CD4-positive, alpha-beta T cell (primary cell): ENCODE results near the gene PTPRM. TPM values are rescaled to one million over a fixed set of nuclear protein-coding genes. Genes with fewer than 3 reads are reported as not detected.

ENCODE experiments used
- ATAC-seq: fragments of 200-7000 bp; cut with Tn5 transposase; one replicate; pipeline ENCODE4 v1.10.0; 2022; ENCODE audit warnings: mild to moderate bottlenecking; ENCODE audit not compliant: poor library complexity
- CTCF ChIA-PET: fragments of 350-600 bp; sonication (Branson Sonifier 250); formaldehyde crosslinking; loops from one replicate; lab custom pipeline; 2021; ENCODE audit warnings: antibody characterized with exemption, inconsistent platforms; lab: Charles Lee
- POLR2A ChIA-PET: fragments of 350-600 bp; sonication (Branson Sonifier 250); formaldehyde crosslinking; loops from one replicate; lab custom pipeline; 2021; ENCODE audit warnings: antibody characterized with exemption, inconsistent platforms; lab: Charles Lee
- DNase-seq, 14 experiments: peaks; one replicate each; pipeline ENCODE4 v3.0.0-alpha.2; 2013 to 2020; ENCODE audit warnings: mixed read lengths in 2 of 14
- H3K27ac ChIP-seq, 2 donors: one replicate each; pipeline versions ENCODE4 v1.5.1 to v1.7.0; 2013; ENCODE audit warnings: low read length in 2 of 2, low read depth in 1 of 2, mild to moderate bottlenecking in 1 of 2
- H3K27me3 ChIP-seq, 2 experiments: 1 replicate in 1 of 2; 2 replicates in 1 of 2; pipeline versions ENCODE4 v1.6.1 to v1.7.0; 2013; ENCODE audit warnings: low read length in 2 of 2, control low read depth in 1 of 2, mild to moderate bottlenecking in 1 of 2, moderate library complexity in 1 of 2; ENCODE audit not compliant: insufficient read depth in 2 of 2, control insufficient read depth in 1 of 2
- H3K36me3 ChIP-seq: one replicate; pipeline ENCODE4 v1.6.1; 2013; ENCODE audit warnings: low read length, control low read depth; ENCODE audit not compliant: insufficient read depth
- H3K4me1 ChIP-seq: one replicate; pipeline ENCODE4 v1.6.1; 2013; ENCODE audit warnings: low read length, control low read depth; ENCODE audit not compliant: insufficient read depth
- H3K4me3 ChIP-seq: one replicate; pipeline ENCODE4 v1.5.1; 2013; ENCODE audit warnings: mild to moderate bottlenecking, low read length, moderate library complexity
- H3K9me3 ChIP-seq, 2 experiments: 1 replicate in 1 of 2; 2 replicates in 1 of 2; pipeline versions ENCODE4 v1.6.1 to v1.7.0; 2013; ENCODE audit warnings: low read length in 2 of 2, mild to moderate bottlenecking in 2 of 2, control low read depth in 1 of 2, moderate library complexity in 1 of 2; ENCODE audit not compliant: control insufficient read depth in 1 of 2, insufficient read depth in 1 of 2
- H3K27ac Mint-ChIP-seq: one replicate; pipeline ENCODE4 v1.8.0; 2020; ENCODE audit warnings: mixed read lengths
- H3K27me3 Mint-ChIP-seq: one replicate; pipeline ENCODE4 v1.8.0; 2021; ENCODE audit warnings: mixed read lengths
- H3K36me3 Mint-ChIP-seq: one replicate; pipeline ENCODE4 v1.8.0; 2021; ENCODE audit warnings: low read depth, mixed read lengths
- H3K4me1 Mint-ChIP-seq: one replicate; pipeline ENCODE4 v1.8.0; 2021; ENCODE audit warnings: low read depth, mixed read lengths
- H3K4me3 Mint-ChIP-seq: one replicate; pipeline ENCODE4 v1.8.0; 2020; ENCODE audit warnings: mild to moderate bottlenecking, mixed read lengths
- H3K9me3 Mint-ChIP-seq: one replicate; pipeline ENCODE4 v1.8.0; 2020; ENCODE audit warnings: mixed read lengths
- CTCF ChIP-seq: fragments of 200-600 bp; IDR thresholded peaks from one replicate; pipeline ENCODE4 v1.8.0; 2022; ENCODE audit warnings: antibody characterized with exemption, mild to moderate bottlenecking
- intact Hi-C, 2 experiments: fragments of 100-400 bp; cut with DNase I in 1 of 2; cut with micrococcal nuclease in 1 of 2; formaldehyde crosslinking; loops; one replicate each; pipeline versions ENCODE4 v1.15.1 to v1.9.0; 2023 to 2025; cut with DNase I, micrococcal nuclease
- total RNA-seq, 174 experiments: library from RNA in 2 of 174; stranded (reverse) in 2 of 174; gene quantifications; one replicate each; pipeline ENCODE4 v1.2.3 and lab custom pipeline; 2021 to 2026

Gene PTPRM
- total RNA-seq, 2 experiments from 2014 or later: 21.7 to 21.9 TPM

- no peak overlapping the region for H3K27ac Mint-ChIP-seq
- no peak for TF ChIP-seq CTCF
- Histone ChIP-seq H3K4me1 (no peaks in the 10 kb centered on the region), H3K27me3 (no peaks in the 10 kb centered on the region), H3K36me3 (no peaks in the 10 kb centered on the region), H3K9me3 (peaks cover 0 to 4% of the 10 kb centered on the region in 2 experiments), H3K27ac (no peak overlapping the region), H3K4me3 (no peak overlapping the region)
- no peaks in the 10 kb centered on the region for H3K36me3 Mint-ChIP-seq
- ChIA-PET POLR2A (no interaction called here), CTCF (no interaction called here)
- intact Hi-C loops: no loop called here
- H3K4me1 Mint-ChIP-seq: no peaks in the 10 kb centered on the region
- no peak overlapping the region for H3K4me3 Mint-ChIP-seq
- ATAC-seq (no peak), DNase-seq (no peak)
- H3K9me3 Mint-ChIP-seq: no peaks in the 10 kb centered on the region
- no peaks in the 10 kb centered on the region for H3K27me3 Mint-ChIP-seq
These were observed 222.9 kb downstream of the PTPRM start for GRCh38 chr18:7789856-7790552.

GRCh38 chr18:7793100-7793499 is 226.0 kb downstream of the PTPRM start:
- intact Hi-C loops: no loop called here

GRCh38 chr18:7803956-7804469 is 236.9 kb downstream of the PTPRM start:
- no peak for TF ChIP-seq CTCF
- no peak overlapping the region for H3K27ac ChIP-seq
- POLR2A ChIA-PET: no interaction called here
- no peaks in the 10 kb centered on the region for H3K9me3 ChIP-seq
- Mint-ChIP-seq H3K36me3 (no peaks in the 10 kb centered on the region), H3K27ac (no peak overlapping the region), H3K9me3 (no peaks in the 10 kb centered on the region), H3K4me3 (no peak overlapping the region), H3K4me1 (no peaks in the 10 kb centered on the region), H3K27me3 (no peaks in the 10 kb centered on the region)
- H3K27me3 ChIP-seq: no peaks in the 10 kb centered on the region
- no peak for ATAC-seq
- DNase-seq: no peak
- intact Hi-C loops: no loop called here
- no peaks in the 10 kb centered on the region for H3K36me3 ChIP-seq
- CTCF ChIA-PET: interaction anchor here (1.8 kb wide), 1 partner anchor 9 kb away, joined by 8 read pairs; no protein-coding TSS in a partner anchor
- no peaks in the 10 kb centered on the region for H3K4me1 ChIP-seq
- no peak overlapping the region for H3K4me3 ChIP-seq

More at GRCh38 chr18:7793100-7793499, 226.0 kb downstream of the PTPRM start:
- H3K9me3 Mint-ChIP-seq: no peaks in the 10 kb centered on the region
- Histone ChIP-seq H3K4me3 (no peak overlapping the region), H3K4me1 (no peaks in the 10 kb centered on the region), H3K9me3 (peaks cover 0 to 4% of the 10 kb centered on the region in 2 experiments), H3K27ac (no peak overlapping the region), H3K27me3 (no peaks in the 10 kb centered on the region), H3K36me3 (no peaks in the 10 kb centered on the region)
- DNase-seq (no peak), ATAC-seq (no peak)
- no peak overlapping the region for H3K27ac Mint-ChIP-seq
- no peak overlapping the region for H3K4me3 Mint-ChIP-seq
- TF ChIP-seq CTCF: no peak
- H3K4me1 Mint-ChIP-seq: no peaks in the 10 kb centered on the region
- POLR2A ChIA-PET: no interaction called here
- CTCF ChIA-PET: no interaction called here
- H3K36me3 Mint-ChIP-seq: no peaks in the 10 kb centered on the region
- H3K27me3 Mint-ChIP-seq: no peaks in the 10 kb centered on the region
